H1 (cell line): ENCODE results near the gene ARF6. TPM values are rescaled to one million over a fixed set of nuclear protein-coding genes. Genes with fewer than 3 reads are reported as not detected.
A peak's percentile ranks its signal among the peaks of the same experiment; 100 is the strongest.
"Not testable (repeated sequence)": the region's sequence is repeated elsewhere in the genome, so short reads cannot be mapped to it uniquely, and the experiment has no call there.

Experiments used
- CTCF ChIA-PET: fragments of 300-600 bp; sonication (Branson Sonifier 250); formaldehyde crosslinking; loops from one replicate; lab custom pipeline; 2021; ENCODE audit not compliant: partially characterized antibody; lab: Charles Lee
- POLR2A ChIA-PET: fragments of 300-600 bp; sonication (Branson Sonifier 250); formaldehyde crosslinking; loops from one replicate; lab custom pipeline; 2021; ENCODE audit warnings: inconsistent platforms; ENCODE audit not compliant: partially characterized antibody; lab: Charles Lee
- DNase-seq, 2 experiments: peaks; one replicate each; pipeline versions ENCODE4 v3.0.0 to v3.0.0-alpha.2; 2010 to 2022; ENCODE audit warnings: low spot score in 2 of 2, low read depth in 1 of 2, mixed read lengths in 1 of 2
- FAIRE-seq: peaks from 2 replicates; lab custom pipeline; 2011; peaks lifted over from hg19 to GRCh38; lab: Jason Lieb, UNC
- H2AFZ ChIP-seq: 2 replicates; pipeline ENCODE4 v1.8.1; 2012; ENCODE audit warnings: low read length, inconsistent platforms
- H2AK5ac ChIP-seq: 2 replicates; pipeline ENCODE4 v1.6.1; 2013; ENCODE audit warnings: low read depth, low read length
- H2BK120ac ChIP-seq: replicated peaks from 2 replicates; pipeline ENCODE3; 2013; ENCODE audit warnings: low read depth, low read length, inconsistent platforms
- H2BK12ac ChIP-seq: 2 replicates; pipeline ENCODE4 v1.6.1; 2013; ENCODE audit warnings: low read depth, low read length
- H2BK15ac ChIP-seq: 2 replicates; pipeline ENCODE4 v1.6.1; 2013; ENCODE audit warnings: low read length
- H2BK20ac ChIP-seq: 2 replicates; pipeline ENCODE4 v1.6.1; 2013; ENCODE audit warnings: low read length
- H2BK5ac ChIP-seq: 2 replicates; pipeline ENCODE4 v1.6.1; 2013; ENCODE audit warnings: low read depth, low read length
- H3K14ac ChIP-seq: 2 replicates; pipeline ENCODE4 v1.6.1; 2013; ENCODE audit warnings: inconsistent platforms; ENCODE audit not compliant: insufficient read length
- H3K18ac ChIP-seq: 2 replicates; pipeline ENCODE4 v1.6.1; 2013; ENCODE audit warnings: low read length; ENCODE audit errors: extremely low read depth
- H3K23ac ChIP-seq: 2 replicates; pipeline ENCODE4 v1.6.1; 2013; ENCODE audit warnings: inconsistent platforms; ENCODE audit not compliant: insufficient read length
- H3K23me2 ChIP-seq: 2 replicates; pipeline ENCODE4 v1.6.1; 2013; ENCODE audit warnings: low read depth, low read length
- H3K27ac ChIP-seq: 2 replicates; pipeline ENCODE4 v1.6.1; 2011; ENCODE audit warnings: low read depth, low read length, inconsistent platforms
- H3K27me3 ChIP-seq, 4 experiments: replicated peaks in 1 of 4; 1 replicate in 1 of 4; 2 replicates in 3 of 4; pipeline versions ENCODE4 v1.6.1 to v1.8.1; 2011 to 2013; ENCODE audit warnings: low read length in 3 of 4, mild to moderate bottlenecking in 3 of 4, inconsistent platforms in 2 of 4, mixed read lengths in 2 of 4, moderate library complexity in 1 of 4; ENCODE audit not compliant: control insufficient read depth in 3 of 4, insufficient read depth in 3 of 4; ENCODE audit errors: extremely low read depth in 1 of 4
- H3K36me3 ChIP-seq, 4 experiments: 2 replicates each; pipeline versions ENCODE4 v1.6.1 to v1.8.1; 2011 to 2013; ENCODE audit warnings: mild to moderate bottlenecking in 4 of 4, low read length in 3 of 4, moderate library complexity in 2 of 4, control low read depth in 1 of 4, inconsistent platforms in 1 of 4; ENCODE audit not compliant: insufficient read depth in 4 of 4, control insufficient read depth in 2 of 4
- H3K4ac ChIP-seq: replicated peaks from 2 replicates; pipeline ENCODE3; 2013; ENCODE audit warnings: low read length, low read depth, mixed read lengths, inconsistent platforms; ENCODE audit not compliant: insufficient read length
- H3K4me1 ChIP-seq, 4 experiments: replicated peaks in 1 of 4; 1 replicate in 1 of 4; 2 replicates in 3 of 4; pipeline versions ENCODE4 v1.6.1 to v1.8.1; 2011 to 2013; ENCODE audit warnings: low read length in 3 of 4, inconsistent platforms in 2 of 4, mixed read lengths in 1 of 4; ENCODE audit not compliant: insufficient read depth in 4 of 4, control insufficient read depth in 3 of 4
- H3K4me2 ChIP-seq, 2 experiments: 2 replicates each; pipeline versions ENCODE4 v1.6.1 to v1.8.1; 2011 to 2013; ENCODE audit warnings: low read depth in 2 of 2, low read length in 2 of 2, control low read depth in 1 of 2, inconsistent platforms in 1 of 2, mild to moderate bottlenecking in 1 of 2; ENCODE audit not compliant: insufficient read depth in 1 of 2
- H3K4me3 ChIP-seq, 4 experiments: fragments of 200-600, 300-600 bp in 1 of 4; sonication (generic), shearing (Covaris generic), sonication (Bioruptor Twin) in 1 of 4; 2 replicates each; pipeline versions ENCODE4 v1.5.1 to v1.8.1; 2011 to 2016; ENCODE audit warnings: low read length in 4 of 4, low read depth in 3 of 4, control low read depth in 2 of 4, inconsistent platforms in 2 of 4, mild to moderate bottlenecking in 2 of 4, mixed read lengths in 1 of 4, moderate library complexity in 1 of 4; ENCODE audit not compliant: insufficient read depth in 2 of 4; ENCODE audit errors: extremely low read depth in 1 of 4
- H3K56ac ChIP-seq: replicated peaks from 2 replicates; pipeline ENCODE3; 2013; ENCODE audit warnings: low read depth, mild to moderate bottlenecking, mixed read lengths, low read length, inconsistent platforms; ENCODE audit not compliant: insufficient read length
- H3K79me1 ChIP-seq: 2 replicates; pipeline ENCODE4 v1.6.1; 2013; ENCODE audit warnings: low read depth, low read length, control low read depth
- H3K79me2 ChIP-seq, 2 experiments: 2 replicates each; pipeline versions ENCODE4 v1.6.1 to v1.8.1; 2012 to 2013; ENCODE audit warnings: low read length in 2 of 2, mild to moderate bottlenecking in 2 of 2, inconsistent platforms in 1 of 2; ENCODE audit not compliant: insufficient read depth in 2 of 2, control insufficient read depth in 1 of 2
- H3K9ac ChIP-seq, 4 experiments: replicated peaks in 1 of 4; 1 replicate in 1 of 4; 2 replicates in 3 of 4; pipeline versions ENCODE4 v1.6.1 to v1.8.1; 2011 to 2013; ENCODE audit warnings: low read depth in 3 of 4, low read length in 3 of 4, control low read depth in 2 of 4, mild to moderate bottlenecking in 2 of 4, moderate library complexity in 2 of 4, inconsistent platforms in 1 of 4; ENCODE audit errors: extremely low read depth in 1 of 4
- H3K9me3 ChIP-seq, 2 experiments: 2 replicates each; pipeline versions ENCODE4 v1.6.1 to v1.8.1; 2012 to 2013; ENCODE audit warnings: mild to moderate bottlenecking in 2 of 2, moderate library complexity in 2 of 2, control low read depth in 1 of 2, inconsistent platforms in 1 of 2, low read depth in 1 of 2, low read length in 1 of 2, mixed read lengths in 1 of 2; ENCODE audit not compliant: insufficient read depth in 2 of 2
- H4K20me1 ChIP-seq, 2 experiments: replicated peaks in 1 of 2; 2 replicates each; pipeline versions ENCODE3 to v1.8.1; 2011 to 2013; ENCODE audit warnings: inconsistent platforms in 2 of 2, low read length in 2 of 2, mild to moderate bottlenecking in 1 of 2; ENCODE audit not compliant: insufficient read depth in 2 of 2, control insufficient read depth in 1 of 2
- H4K5ac ChIP-seq: 2 replicates; pipeline ENCODE4 v1.6.1; 2013; ENCODE audit warnings: low read length, low read depth, mixed read lengths, inconsistent platforms; ENCODE audit not compliant: insufficient read length
- H4K8ac ChIP-seq: 2 replicates; pipeline ENCODE4 v1.8.0; 2013; ENCODE audit warnings: mild to moderate bottlenecking, moderate library complexity, low read length, inconsistent platforms; ENCODE audit not compliant: insufficient read depth; ENCODE audit errors: extremely low read depth
- H4K91ac ChIP-seq: replicated peaks from 2 replicates; pipeline ENCODE3; 2013; ENCODE audit warnings: low read length, mixed read lengths, inconsistent platforms; ENCODE audit not compliant: insufficient read length
- polyA plus RNA-seq, 7 experiments: library from polyadenylated mRNA; depleted of rRNA in 3 of 7; stranded (reverse) in 5 of 7; unstranded in 2 of 7; fragments of >200 nt in 5 of 7; fragments of 200-250 nt in 2 of 7; gene quantifications; 1 replicate in 5 of 7; 2 replicates in 1 of 7; 4 replicates in 1 of 7; pipeline versions ENCODE4 v1.2.1 to v1.2.3, GENCODE V29; 2011 to 2013; ENCODE audit warnings: missing spikeins in 2 of 7, mixed read lengths in 2 of 7
- total RNA-seq: library from RNA; stranded (reverse); fragmentation: NEBNext Ultra II Directional; extraction: Animal tissue kit (Norgen Biotek cat#: 25700); gene quantifications from 2 replicates; pipeline ENCODE4 v1.2.1, GENCODE V29; 2021

Gene ARF6
- total and polyA plus RNA-seq, 2 of the 8 experiments (the other 6 are each of a cell fraction or from before 2014, with no cell fraction given): 17.2 to 56.7 TPM

DNA sequence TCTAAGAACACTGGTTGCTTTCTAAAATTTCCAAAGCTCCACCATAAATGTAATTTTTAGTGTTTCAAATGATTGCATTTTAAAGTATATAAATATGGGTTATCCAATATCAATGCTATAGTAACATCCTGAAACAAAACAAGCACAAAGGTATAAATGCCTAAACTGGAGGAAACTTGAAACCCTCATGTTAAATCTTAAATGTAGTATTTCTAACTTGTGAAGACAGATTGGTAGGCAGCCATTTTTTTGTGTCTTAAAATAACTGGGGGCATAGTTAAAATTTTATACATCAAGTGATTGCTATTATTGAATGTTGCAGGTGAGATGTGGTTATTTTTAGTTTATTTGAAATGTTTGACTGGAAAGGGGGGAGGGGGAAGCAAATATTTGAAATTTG is 3.4 kb downstream of the ARF6 start:
- H3K9ac ChIP-seq, FAIRE-seq, H3K23ac ChIP-seq, H2BK5ac ChIP-seq, H4K8ac ChIP-seq, H3K56ac ChIP-seq, H3K4ac ChIP-seq, H2BK120ac ChIP-seq, H3K4me1 ChIP-seq, H3K23me2 ChIP-seq, H3K9me3 ChIP-seq, H3K27me3 ChIP-seq, H3K79me1 ChIP-seq, H2BK12ac ChIP-seq, H2AK5ac ChIP-seq, H2BK20ac ChIP-seq, H2AFZ ChIP-seq, DNase-seq, H3K27ac ChIP-seq, H3K14ac ChIP-seq, H4K91ac ChIP-seq, H4K5ac ChIP-seq, H2BK15ac ChIP-seq, H3K18ac ChIP-seq, POLR2A ChIA-PET: not testable (repeated sequence)
- peak overlapping the region in 1 of 4 experiments; percentile 85; a peak in 2 of 8 replicates for H3K4me3 ChIP-seq
- peaks cover 8 to 49% of the 10 kb centered on the region in 2 experiments for H3K79me2 ChIP-seq
- CTCF ChIA-PET: interaction anchor here (0.8 to 1.1 kb wide), 2 partner anchors 17 to 29 kb away, joined by 3 to 5 read pairs; no protein-coding TSS in a partner anchor
- H4K20me1 ChIP-seq: peaks cover 8 to 14% of the 10 kb centered on the region in 2 experiments
- H3K36me3 ChIP-seq: peaks cover 0 to 17% (median 0%) of the 10 kb centered on the region in 4 experiments; a peak in 1 of 8 replicates
- H3K4me2 ChIP-seq: peak overlapping the region; percentile 83 to 89; a peak in 2 of 4 replicates
